IMR-90 (cell line): ENCODE measurements around the gene PNRC2. TPM values are rescaled to one million over a fixed set of nuclear protein-coding genes. Genes with fewer than 3 reads are reported as not detected.
"Not testable (repeated sequence)": the region's sequence is repeated elsewhere in the genome, so short reads cannot be mapped to it uniquely, and the experiment has no call there.

Experiments used
- ATAC-seq: fragments of 200-7000 bp; cut with Tn5 transposase; 2 replicates; pipeline ENCODE4 v1.9.1; 2020; ENCODE audit warnings: low read depth, mild to moderate bottlenecking, moderate library complexity
- BruUV-seq: library from RNA; stranded (reverse); fragments of 400-500 nt; replicated peaks from 2 replicates; lab custom pipeline; 2021; lab: Mats Ljungman, UMichigan
- CTCF ChIA-PET: fragments of 300-600 bp; formaldehyde crosslinking; extraction: SDS; loops from one replicate; lab custom pipeline; 2021; ENCODE audit warnings: antibody characterized with exemption; lab: Yijun Ruan, JAX
- POLR2A ChIA-PET: fragments of 300-600 bp; sonication (Branson Sonifier 250); formaldehyde crosslinking; loops from one replicate; lab custom pipeline; 2022; ENCODE audit warnings: antibody characterized with exemption; ENCODE audit not compliant: unreplicated experiment; lab: Charles Lee
- DNase-seq: peaks from one replicate; pipeline ENCODE4 v3.0.0; 2013
- H2AFZ ChIP-seq: replicated peaks from 2 replicates; pipeline ENCODE3; 2013; ENCODE audit warnings: low read length, mild to moderate bottlenecking; ENCODE audit not compliant: poor library complexity
- H2AK5ac ChIP-seq: 2 replicates; pipeline ENCODE4 v1.6.1; 2013; ENCODE audit warnings: low read depth, low read length, inconsistent platforms
- H2AK9ac ChIP-seq: replicated peaks from 2 replicates; pipeline ENCODE3; 2013; ENCODE audit warnings: mild to moderate bottlenecking, low read depth, low read length, moderate library complexity; ENCODE audit not compliant: poor library complexity
- H2BK120ac ChIP-seq: 2 replicates; pipeline ENCODE4 v1.6.1; 2013; ENCODE audit warnings: low read depth, low read length, inconsistent platforms
- H2BK15ac ChIP-seq: 3 replicates; pipeline ENCODE4 v1.6.1; 2013; ENCODE audit warnings: low read depth, low read length, inconsistent platforms
- H2BK20ac ChIP-seq: 2 replicates; pipeline ENCODE4 v1.6.1; 2013; ENCODE audit warnings: low read depth, mild to moderate bottlenecking, inconsistent platforms, low read length, moderate library complexity
- H2BK5ac ChIP-seq: 2 replicates; pipeline ENCODE4 v1.6.1; 2013; ENCODE audit warnings: mild to moderate bottlenecking, low read depth, low read length, inconsistent platforms; ENCODE audit not compliant: poor library complexity, severe bottlenecking
- H3K14ac ChIP-seq: replicated peaks from 2 replicates; pipeline ENCODE4 v1.6.1; 2013; ENCODE audit warnings: low read depth, low read length, inconsistent platforms
- H3K18ac ChIP-seq: 2 replicates; pipeline ENCODE4 v1.6.1; 2013; ENCODE audit warnings: low read depth, low read length, control low read depth
- H3K23ac ChIP-seq: 2 replicates; pipeline ENCODE4 v1.6.1; 2013; ENCODE audit warnings: low read depth, low read length, inconsistent platforms
- H3K27ac ChIP-seq: 2 replicates; pipeline ENCODE4 v1.5.1; 2013; ENCODE audit warnings: mild to moderate bottlenecking, control low read depth, low read length; ENCODE audit not compliant: insufficient read depth
- H3K27me3 ChIP-seq: 2 replicates; pipeline ENCODE4 v1.6.1; 2013; ENCODE audit warnings: low read length; ENCODE audit not compliant: control insufficient read depth, insufficient read depth
- H3K36me3 ChIP-seq: 2 replicates; pipeline ENCODE4 v1.6.1; 2013; ENCODE audit warnings: low read length, mixed read lengths; ENCODE audit not compliant: control insufficient read depth, insufficient read depth
- H3K4ac ChIP-seq: 2 replicates; pipeline ENCODE4 v1.6.1; 2013; ENCODE audit warnings: low read depth, low read length, inconsistent platforms
- H3K4me1 ChIP-seq: 2 replicates; pipeline ENCODE4 v1.6.1; 2013; ENCODE audit warnings: low read length, mixed read lengths; ENCODE audit not compliant: control insufficient read depth, insufficient read depth
- H3K4me2 ChIP-seq: 2 replicates; pipeline ENCODE4 v1.6.1; 2013; ENCODE audit warnings: low read depth, mild to moderate bottlenecking, control low read depth, low read length, moderate library complexity
- H3K4me3 ChIP-seq: 2 replicates; pipeline ENCODE4 v1.5.1; 2013; ENCODE audit warnings: low read depth, mild to moderate bottlenecking, control low read depth, low read length, moderate library complexity; ENCODE audit not compliant: insufficient read depth
- H3K56ac ChIP-seq: 2 replicates; pipeline ENCODE4 v1.6.1; 2013; ENCODE audit warnings: low read length, inconsistent platforms; ENCODE audit not compliant: insufficient read depth; ENCODE audit errors: extremely low read depth
- H3K79me1 ChIP-seq, 2 experiments: 2 replicates each; pipeline ENCODE4 v1.6.1; 2013; ENCODE audit warnings: low read length in 2 of 2, inconsistent platforms in 1 of 2, low read depth in 1 of 2
- H3K9ac ChIP-seq: 2 replicates; pipeline ENCODE4 v1.6.1; 2013; ENCODE audit warnings: low read depth, low read length, control low read depth
- H3K9me1 ChIP-seq: 2 replicates; pipeline ENCODE4 v1.6.1; 2013; ENCODE audit warnings: low read length, inconsistent platforms; ENCODE audit not compliant: insufficient read depth
- H3K9me3 ChIP-seq: 2 replicates; pipeline ENCODE4 v1.6.1; 2013; ENCODE audit warnings: low read length; ENCODE audit not compliant: control insufficient read depth, insufficient read depth
- H4K20me1 ChIP-seq: 2 replicates; pipeline ENCODE4 v1.6.1; 2013; ENCODE audit warnings: low read length, inconsistent platforms; ENCODE audit not compliant: insufficient read depth
- H4K5ac ChIP-seq: 2 replicates; pipeline ENCODE4 v1.6.1; 2013; ENCODE audit warnings: mild to moderate bottlenecking, low read depth, low read length, control low read depth
- H4K8ac ChIP-seq, 2 experiments: 2 replicates each; pipeline ENCODE4 v1.6.1; 2013; ENCODE audit warnings: low read depth in 2 of 2, low read length in 2 of 2, control low read depth in 1 of 2, inconsistent platforms in 1 of 2
- H4K91ac ChIP-seq: 2 replicates; pipeline ENCODE4 v1.6.1; 2013; ENCODE audit warnings: low read depth, low read length, inconsistent platforms; ENCODE audit not compliant: insufficient read depth
- BHLHE40 ChIP-seq: fragments of 150-350 bp; IDR thresholded peaks from 2 replicates; pipeline ENCODE4 v1.6.1; 2016; ENCODE audit warnings: mild to moderate bottlenecking, low read depth, low read length
- CEBPB ChIP-seq: IDR thresholded peaks from 2 replicates; pipeline ENCODE4 v1.6.1; 2012; ENCODE audit warnings: low read depth, low read length, improper control_type of control experiment
- CHD1 ChIP-seq: IDR thresholded peaks from 2 replicates; pipeline ENCODE4 v1.6.1; 2012; ENCODE audit warnings: low read depth, low read length, improper control_type of control experiment
- ELK1 ChIP-seq: fragments of 150-350 bp; IDR thresholded peaks from 2 replicates; pipeline ENCODE4 v1.6.1; 2016; ENCODE audit warnings: low read depth, mild to moderate bottlenecking, low read length, moderate library complexity, borderline replicate concordance
- WGBS, 2 experiments: methylation state at CpG; one replicate each; pipeline versions ENCODE4 v1.1.5 to v1.1.7; 2013; ENCODE audit warnings: missing lambda C conversion rate in 2 of 2; ENCODE audit not compliant: insufficient read length in 1 of 2; ENCODE audit errors: extremely low coverage in 2 of 2; 5-methylcytosine and 5-hydroxymethylcytosine counted together
- dilution Hi-C: fragments of 300-500 bp; cut with HindIII; formaldehyde crosslinking; loops from one replicate; pipeline ENCODE4 v1.14.3; 2018; ENCODE audit warnings: low sequenced_read_pairs; ENCODE audit not compliant: unreplicated experiment
- in situ Hi-C: fragments of 300-500 bp; cut with MboI; formaldehyde crosslinking; loops from 3 replicates; pipeline ENCODE4 v1.14.3; 2019; ENCODE audit warnings: low sequenced_read_pairs, inconsistent platforms, mixed read lengths
- intact Hi-C: fragments of 100-400 bp; cut with micrococcal nuclease; formaldehyde crosslinking; loops from 2 replicates; pipeline ENCODE4 v1.10.0; 2022
- polyA plus RNA-seq, 3 experiments: library from polyadenylated mRNA; depleted of rRNA; stranded (reverse); fragments of >200 nt; gene quantifications; 2 replicates each; pipeline ENCODE4 v1.2.3, GENCODE V29; 2012; ENCODE audit warnings: low replicate concordance in 1 of 3
- total RNA-seq: library from RNA; depleted of rRNA; stranded (reverse); fragments of >200 nt; gene quantifications from 2 replicates; pipeline ENCODE4 v1.2.3, GENCODE V29; 2012

Gene PNRC2
- total and polyA plus RNA-seq, 2 of the 4 experiments (the other 2 are of a cell fraction) = 50.6 to 76.0 TPM

GRCh38 chr1:23984417-23985186 lies 25.0 kb downstream of the PNRC2 start:
- H2BK5ac ChIP-seq = peak overlapping the region; percentile 30
- no peak overlapping the region for H3K18ac ChIP-seq
- H3K27me3 ChIP-seq = no peaks in the 10 kb centered on the region
- intact Hi-C loops = no loop called here
- dilution Hi-C loops = no loop called here
- no peak overlapping the region for H3K56ac ChIP-seq
- H4K20me1 ChIP-seq = no peaks in the 10 kb centered on the region; the same call in 1 of the 2 replicates
- peaks cover 5% of the 10 kb centered on the region for H3K4me1 ChIP-seq
- H2AK5ac ChIP-seq = no peak overlapping the region
- H3K14ac ChIP-seq = 0 out of 2 replicates have a peak overlapping the region, but pooled peaks have one; percentile 8
- no peak overlapping the region; the same call in 2 of the 3 replicates for H2BK15ac ChIP-seq
- no peak overlapping the region for H4K91ac ChIP-seq
- H3K4me2 ChIP-seq = no peak overlapping the region
- ChIA-PET POLR2A (no interaction called here), CTCF (no interaction called here)
- DNase-seq (peak; percentile 55), ATAC-seq (no peak)
- H4K5ac ChIP-seq = no peak overlapping the region
- H2BK20ac ChIP-seq = no peak overlapping the region
- H3K9ac ChIP-seq = no peak overlapping the region
- no peak overlapping the region for H2AK9ac ChIP-seq
- H3K79me1 ChIP-seq = peaks cover 0 to 4% of the 10 kb centered on the region in 2 experiments; a peak in 1 of 4 replicates
- H3K4ac ChIP-seq = peak overlapping the region; percentile 18; the same call in 1 of the 2 replicates
- H2AFZ ChIP-seq = no peak overlapping the region
- 0 out of 2 replicates have a peak overlapping the region, but pooled peaks have one; percentile 11 for H2BK120ac ChIP-seq
- 0 out of 4 replicates have a peak overlapping the region, but pooled peaks of 1 of the 2 experiments have one; percentile 4 for H4K8ac ChIP-seq
- no CpG with 5 or more reads among the region's 5 CpGs for WGBS, 2 experiments
- no peak for TF ChIP-seq BHLHE40
- TF ChIP-seq CEBPB = peak; percentile 18; the same call in 1 of the 2 replicates
- no peak for TF ChIP-seq ELK1
- TF ChIP-seq CHD1 = no peak
- no peak overlapping the region for H3K23ac ChIP-seq
- no peaks in the 10 kb centered on the region for H3K9me3 ChIP-seq
- no peaks in the 10 kb centered on the region for H3K36me3 ChIP-seq
- in situ Hi-C loops = no loop called here
- BruUV-seq = no TSS peak
- no peak overlapping the region for H3K27ac ChIP-seq
- no peak overlapping the region for H3K4me3 ChIP-seq
- peaks cover 11% of the 10 kb centered on the region for H3K9me1 ChIP-seq

GRCh38 chr1:23987038-23987437 lies 27.4 kb downstream of the PNRC2 start:
- H3K23ac ChIP-seq, H3K14ac ChIP-seq, H3K56ac ChIP-seq, H2AFZ ChIP-seq, H3K4ac ChIP-seq, H3K18ac ChIP-seq, POLR2A ChIA-PET, H3K9me1 ChIP-seq, H3K9ac ChIP-seq, in situ Hi-C loops, H2BK120ac ChIP-seq, H4K5ac ChIP-seq, H3K27me3 ChIP-seq, DNase-seq, dilution Hi-C loops, H2BK5ac ChIP-seq, H3K27ac ChIP-seq, H3K4me2 ChIP-seq, H3K4me3 ChIP-seq, H3K9me3 ChIP-seq, BruUV-seq, H4K91ac ChIP-seq, H2AK9ac ChIP-seq, H4K8ac ChIP-seq, H4K20me1 ChIP-seq, ATAC-seq, intact Hi-C loops, H2AK5ac ChIP-seq, H2BK15ac ChIP-seq, H3K79me1 ChIP-seq, H2BK20ac ChIP-seq, H3K4me1 ChIP-seq, H3K36me3 ChIP-seq, CTCF ChIA-PET: not testable (repeated sequence)
- no CpG with 5 or more reads among the region's 23 CpGs for WGBS, 2 experiments
